T-helper 1 cell treated with Interleukin-12 subunit alpha and Interleukin-12 subunit beta and Interleukin-4 antibody, amounts not matched to agents 30 ng/mL and 1 ng/mL, for 36 hours (primary cell): Measurements from ENCODE around the gene FNDC5. TPM values are rescaled to one million over a fixed set of nuclear protein-coding genes. Genes with fewer than 3 reads are reported as not detected.

Source experiments
- intact Hi-C: fragments of 100-400 bp; cut with micrococcal nuclease; formaldehyde crosslinking; loops from one replicate; pipeline ENCODE4 v1.15.1; 2024
- total RNA-seq: library from RNA; stranded (reverse); gene quantifications from 2 replicates; pipeline ENCODE4 v1.2.3, GENCODE V29; 2022

Gene FNDC5
- total RNA-seq, 1 donor from 2014 or later, result not detected

DNA sequence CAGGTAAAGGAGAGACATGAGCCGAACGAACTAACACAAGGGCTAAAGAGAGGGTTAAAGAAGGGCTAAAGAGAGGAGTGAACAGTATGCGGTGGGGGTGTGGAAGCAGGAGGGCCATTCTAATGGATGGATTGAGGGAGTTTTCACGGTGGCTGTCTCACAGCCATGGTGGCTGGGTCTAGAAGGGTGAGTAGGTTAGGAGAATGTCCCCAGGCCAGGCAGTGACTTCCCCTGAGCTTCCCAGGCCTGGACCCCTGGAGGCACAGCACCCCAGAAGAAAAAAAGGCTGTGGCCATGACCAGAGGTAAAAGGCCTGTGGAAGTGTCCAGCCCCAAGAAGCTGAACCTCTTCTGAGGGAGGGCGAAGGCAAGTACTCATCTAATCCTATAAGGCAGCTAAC lies 3.6 kb downstream of the FNDC5 start:
- intact Hi-C loops, result no loop called here

DNA sequence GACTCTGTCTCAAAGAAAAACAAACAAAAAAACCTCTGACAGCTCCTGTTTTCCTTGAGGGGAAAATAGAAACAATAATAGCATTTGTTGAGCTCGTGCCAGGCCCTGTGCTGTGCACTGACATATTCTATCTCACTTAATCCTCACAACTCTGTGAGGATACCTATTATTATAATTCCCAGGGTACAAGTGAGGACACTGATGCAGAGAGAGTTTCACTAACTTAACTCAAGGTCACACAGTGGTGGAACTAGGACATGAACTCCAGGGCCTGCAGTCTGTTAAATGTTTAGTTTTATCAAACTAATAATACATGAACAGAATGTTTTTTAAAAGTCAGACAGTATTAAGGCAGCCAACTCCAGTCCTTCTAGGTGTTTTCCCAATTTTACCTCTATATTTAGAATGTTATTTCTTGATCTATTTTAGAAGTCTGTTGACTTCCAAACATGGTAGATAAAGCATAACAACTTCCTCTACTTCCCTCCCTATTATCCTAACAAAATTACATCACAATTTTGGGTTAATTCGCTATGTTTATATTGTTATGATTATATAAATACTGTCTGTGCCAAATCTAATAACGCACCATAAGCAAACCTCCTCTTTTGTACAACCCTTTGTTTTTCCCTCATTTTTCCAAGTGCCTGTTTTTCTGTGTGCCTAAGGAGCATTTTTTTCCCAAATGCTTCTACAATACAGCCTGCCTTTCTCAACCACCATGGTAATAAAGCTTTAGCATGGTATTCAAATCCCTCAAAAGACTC lies 4.9 kb downstream of the FNDC5 start:
- intact Hi-C loops, result no loop called here

DNA sequence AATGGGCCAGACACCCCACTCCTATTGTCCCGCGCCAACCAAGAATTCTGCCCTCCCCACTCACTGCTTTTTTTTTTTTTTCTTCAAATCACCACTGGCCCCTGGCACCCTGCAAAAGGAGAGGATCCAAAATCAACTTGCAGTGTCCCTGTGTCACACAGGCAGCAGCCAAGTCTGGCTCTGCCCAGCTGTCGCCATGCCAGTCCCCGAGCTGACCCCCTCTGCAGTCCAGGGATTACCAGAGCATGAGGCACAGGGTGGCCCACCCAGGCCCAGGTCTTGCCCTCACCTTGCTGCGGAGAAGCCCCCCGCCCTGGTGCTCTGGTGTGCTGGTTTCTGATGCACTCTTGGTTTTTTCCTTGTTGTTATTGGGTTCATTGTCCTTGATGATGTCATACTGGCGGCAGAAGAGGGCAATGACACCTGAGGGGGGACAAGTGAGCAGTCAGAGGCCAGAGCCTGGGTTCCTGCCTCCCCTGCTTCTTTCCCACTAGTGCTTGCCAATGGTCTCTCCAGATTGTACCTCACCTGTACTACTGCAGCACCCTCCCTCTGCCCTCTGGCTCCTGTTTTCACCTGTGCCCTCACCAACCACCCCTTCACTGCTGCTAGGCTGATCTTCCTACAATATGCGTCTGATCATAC lies 6.2 kb downstream of the FNDC5 start:
- intact Hi-C loops, result no loop called here

DNA sequence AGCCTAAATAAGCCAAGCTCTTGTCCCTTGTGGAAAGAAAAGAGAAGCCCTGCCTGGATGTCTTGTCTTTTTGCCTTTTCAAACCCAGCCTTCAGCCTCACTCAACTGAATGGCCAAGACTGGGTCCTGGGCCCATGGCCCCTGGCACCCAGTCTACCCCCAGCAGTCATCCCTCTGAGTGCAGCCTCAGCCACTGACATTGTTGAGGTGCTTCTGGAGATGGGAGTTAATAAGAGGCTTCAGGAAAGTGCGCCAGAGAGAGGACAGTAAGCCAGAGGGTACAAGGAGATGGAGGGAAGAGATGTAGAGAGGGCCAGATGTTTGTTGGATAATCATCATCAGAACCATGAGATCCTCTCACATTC lies 6.8 kb downstream of the FNDC5 start:
- intact Hi-C loops, result no loop called here

DNA sequence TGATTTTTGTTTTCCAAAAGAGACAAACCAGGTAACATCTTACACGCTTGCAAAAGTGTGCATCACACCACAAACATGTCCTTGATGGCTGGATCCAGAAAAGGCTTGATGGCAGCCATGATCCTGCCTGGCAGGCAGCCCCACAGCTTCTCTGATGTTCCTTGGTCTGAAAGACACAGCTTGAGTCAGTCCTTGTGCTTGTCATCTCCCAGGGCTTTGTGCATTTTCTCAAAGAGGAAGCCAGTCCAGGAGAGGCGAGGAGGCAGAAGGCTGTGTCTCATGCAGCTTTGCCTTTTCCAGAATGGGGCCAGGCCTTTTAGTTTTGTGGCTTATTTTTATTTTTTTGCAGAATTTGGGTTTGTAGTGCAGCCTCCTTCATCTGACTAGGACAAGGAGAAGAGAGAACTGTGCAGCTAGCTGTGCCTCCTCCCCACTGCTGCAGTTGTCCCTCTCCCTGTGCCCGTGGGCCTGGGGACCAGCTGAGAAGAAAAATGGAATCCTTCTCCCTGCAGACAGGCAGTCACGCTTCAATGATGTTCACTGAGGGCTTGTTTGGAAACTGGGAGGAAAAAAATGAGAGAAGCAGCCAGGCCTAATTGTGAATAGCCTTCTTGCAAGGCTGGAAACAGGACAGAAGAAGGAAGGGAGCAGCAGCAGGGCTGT lies 7.4 kb downstream of the FNDC5 start:
- intact Hi-C loops, result no loop called here

DNA sequence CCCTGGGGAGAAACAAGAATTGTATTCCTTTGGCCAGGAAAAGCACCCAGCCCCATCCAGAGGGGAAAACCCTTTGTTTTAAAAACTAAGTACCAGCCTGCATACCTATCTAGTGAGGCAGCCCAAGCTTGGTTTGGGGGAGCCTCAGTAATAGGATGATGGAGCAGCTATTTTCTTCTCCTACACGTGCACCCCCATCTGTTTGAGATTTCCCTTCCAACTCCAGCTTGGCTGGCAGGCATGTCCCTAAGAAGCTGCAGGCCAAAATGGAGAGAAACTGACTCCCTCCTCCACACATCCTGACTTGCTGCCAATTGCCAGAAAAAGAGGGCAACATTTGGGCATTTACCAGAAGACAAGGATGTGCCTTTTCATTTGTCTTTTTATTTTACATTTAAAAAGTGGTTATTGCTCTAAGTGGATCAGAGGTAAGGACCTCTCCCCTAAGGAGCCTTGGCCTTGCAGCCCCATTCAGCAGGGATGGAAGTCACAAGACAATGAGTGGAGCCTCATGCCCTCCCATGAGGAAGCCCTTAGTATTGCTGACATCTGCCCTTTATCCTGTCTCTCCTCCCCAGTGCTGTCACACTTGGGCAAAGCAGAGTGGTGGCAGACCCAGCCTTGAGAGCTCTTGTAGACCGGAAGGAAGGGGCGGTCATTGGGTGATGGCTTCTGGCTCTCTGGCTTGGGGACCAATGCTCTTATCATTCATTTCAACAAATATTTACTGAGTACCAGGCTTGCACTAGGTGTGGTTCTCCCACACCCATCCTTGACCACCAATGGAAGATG lies 8.6 kb downstream of the FNDC5 start:
- intact Hi-C loops, result no loop called here

DNA sequence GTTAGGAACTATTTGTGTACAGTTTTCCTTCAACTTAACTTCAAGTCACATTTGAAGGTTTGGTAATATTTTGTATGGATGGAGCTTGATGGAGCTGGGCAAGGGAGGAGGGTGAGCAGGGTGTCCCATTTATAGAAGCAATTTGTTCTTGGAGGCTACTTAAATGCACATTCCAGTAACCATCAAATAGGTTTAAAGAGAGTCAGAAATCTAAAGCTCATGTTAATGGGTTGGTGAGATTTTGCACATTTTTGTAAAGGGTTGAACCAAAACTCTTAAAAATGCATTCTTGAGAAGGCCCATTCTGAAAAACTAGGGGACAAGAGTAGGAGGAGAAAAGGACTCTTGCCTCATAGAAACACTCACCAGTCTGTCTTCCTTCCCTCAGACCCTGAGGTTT lies 10.1 kb downstream of the FNDC5 start:
- intact Hi-C loops, result no loop called here

DNA sequence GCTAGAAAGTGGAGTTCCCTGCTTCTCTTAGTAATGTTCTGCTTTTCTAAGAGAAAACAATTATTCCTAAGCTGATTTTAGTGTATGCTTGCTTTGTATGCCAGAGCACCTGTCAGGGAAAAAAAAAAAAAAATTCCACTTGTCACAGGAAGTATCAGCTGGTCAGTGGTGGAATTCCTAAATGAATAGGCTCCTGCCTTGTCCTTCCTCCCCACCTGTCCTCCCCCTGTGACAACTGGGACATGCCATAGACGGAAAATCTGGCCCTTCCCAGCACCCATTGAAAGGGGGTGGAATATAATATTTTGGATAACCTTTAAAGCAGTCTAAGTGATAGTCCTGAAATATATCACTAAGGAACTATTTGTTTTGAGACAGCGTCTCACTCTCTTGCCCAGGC lies 10.8 kb downstream of the FNDC5 start:
- intact Hi-C loops, result no loop called here

DNA sequence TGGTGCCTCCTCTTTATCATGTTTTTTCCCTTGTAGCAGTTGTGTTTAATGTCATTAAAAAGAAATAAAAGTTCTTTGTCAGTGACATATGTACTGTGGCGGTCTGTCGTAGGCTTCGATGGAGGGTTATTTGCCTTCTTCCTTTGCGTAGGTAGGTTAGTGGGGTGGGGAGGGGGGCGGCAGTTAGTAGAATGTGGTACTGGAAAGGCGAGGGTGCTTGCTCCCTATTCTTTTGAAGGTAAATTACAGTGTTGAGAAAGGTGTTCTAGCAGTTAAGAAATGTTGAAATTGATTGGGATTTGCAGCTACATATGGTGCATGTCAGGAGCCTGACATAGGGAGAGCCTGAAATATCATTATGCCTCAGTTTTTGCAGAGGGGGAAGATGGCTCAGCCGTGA lies 11.9 kb downstream of the FNDC5 start:
- intact Hi-C loops, result no loop called here

DNA sequence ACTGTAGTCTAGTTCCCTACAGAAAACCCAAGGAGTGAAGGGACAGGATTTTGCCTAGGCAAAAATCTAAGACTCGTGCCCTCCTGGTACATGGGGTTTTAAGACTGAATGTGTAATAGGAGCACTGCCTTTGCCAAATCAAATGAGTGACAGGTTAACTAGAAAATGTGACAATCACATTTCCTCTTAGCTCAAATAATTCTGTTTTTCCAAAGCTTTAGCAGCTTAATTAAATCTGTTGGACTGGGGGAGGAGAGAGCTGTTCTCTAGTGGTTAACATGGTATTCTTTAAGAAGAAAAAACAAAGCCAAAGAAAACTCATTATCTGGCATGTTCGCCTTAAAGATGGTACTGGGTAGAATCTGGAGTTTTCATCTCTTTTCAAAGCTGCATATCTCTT lies 12.6 kb downstream of the FNDC5 start:
- intact Hi-C loops, result no loop called here

DNA sequence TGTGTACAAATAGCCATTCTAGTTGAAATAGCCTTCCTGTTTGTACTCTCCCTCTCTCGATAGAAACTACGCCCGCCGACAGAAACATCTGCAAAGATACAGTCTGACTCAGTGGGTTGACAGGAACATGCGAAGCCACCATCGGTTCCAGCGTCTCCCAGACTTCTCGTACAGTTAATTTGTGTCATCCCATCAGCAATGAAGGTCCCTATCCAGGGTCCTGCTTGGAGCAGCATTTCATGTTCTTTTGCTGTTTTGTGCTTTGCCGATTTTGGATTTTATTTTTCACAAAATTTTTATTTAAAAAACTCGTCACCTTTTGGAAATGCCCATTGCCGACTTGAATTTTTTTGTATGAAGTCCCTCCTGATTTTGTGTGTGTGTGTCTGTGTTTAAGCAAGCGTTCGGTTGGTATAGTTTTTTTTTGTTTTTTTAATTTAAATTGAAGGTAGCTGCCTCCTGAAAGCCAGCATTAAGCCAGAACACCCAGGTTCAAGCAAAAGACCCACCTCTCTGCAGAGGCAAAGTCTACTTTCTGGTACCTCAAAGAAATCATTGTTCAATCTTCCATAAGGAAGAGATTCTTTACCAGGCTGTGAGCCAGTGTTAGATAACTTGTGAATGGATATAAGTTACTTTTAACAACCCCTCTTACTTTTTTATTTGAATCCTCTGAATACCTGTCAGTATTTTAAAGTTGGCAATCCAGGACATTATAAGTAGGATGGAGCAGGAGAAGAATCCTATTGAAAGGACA lies 14.7 kb downstream of the FNDC5 start:
- intact Hi-C loops, result no loop called here

DNA sequence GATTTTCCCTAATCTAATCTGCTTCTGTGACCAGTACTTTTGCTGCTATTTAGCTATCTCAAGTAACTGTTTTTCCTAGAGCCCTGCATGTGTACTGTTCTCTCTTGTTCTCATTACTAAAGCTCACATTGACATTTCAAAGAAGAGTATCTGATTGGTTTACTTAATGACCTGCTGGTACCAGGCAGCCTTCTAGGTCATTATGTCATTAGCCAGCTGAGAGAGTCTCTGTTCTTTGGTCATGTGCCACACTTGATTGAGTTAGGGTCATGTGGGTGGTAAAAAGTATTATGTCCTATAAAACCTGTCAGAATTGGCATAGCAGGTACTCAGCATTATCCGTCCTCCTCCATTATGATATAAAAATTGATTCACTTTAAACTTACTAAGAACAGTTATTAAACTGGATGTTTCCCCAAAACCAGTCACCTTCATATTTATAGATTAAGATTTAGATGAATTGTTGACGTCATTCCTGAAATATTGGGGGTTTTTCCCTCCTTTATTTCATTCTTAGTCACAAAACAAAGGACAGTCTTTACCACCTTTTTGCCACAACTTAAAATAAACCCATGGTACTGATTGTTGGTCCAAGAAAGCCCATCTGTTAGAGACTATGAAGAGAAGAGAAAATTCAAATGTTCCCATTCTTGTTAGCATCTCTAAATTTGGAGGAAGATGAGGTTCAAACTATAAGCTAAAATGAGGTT lies 22.2 kb downstream of the FNDC5 start:
- intact Hi-C loops, result no loop called here

DNA sequence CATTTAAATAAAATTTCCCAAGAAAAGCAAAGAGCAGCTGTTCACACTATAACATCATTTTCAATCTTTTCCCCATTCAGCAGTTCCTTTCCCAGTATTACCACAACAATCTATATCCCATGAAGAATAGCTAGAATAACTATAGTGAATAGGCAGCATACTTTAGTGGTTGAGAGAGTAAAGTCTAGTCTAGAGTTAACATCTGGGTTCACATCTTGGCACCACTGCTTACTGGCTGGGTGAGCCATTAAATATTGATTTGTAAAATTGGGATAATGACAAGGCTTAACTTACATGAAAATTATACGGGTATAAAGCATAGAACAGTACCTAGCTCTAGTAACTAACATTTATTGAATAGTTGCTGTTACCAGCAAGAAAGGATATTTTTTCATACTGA lies 38.8 kb downstream of the FNDC5 start:
- intact Hi-C loops, result no loop called here

DNA sequence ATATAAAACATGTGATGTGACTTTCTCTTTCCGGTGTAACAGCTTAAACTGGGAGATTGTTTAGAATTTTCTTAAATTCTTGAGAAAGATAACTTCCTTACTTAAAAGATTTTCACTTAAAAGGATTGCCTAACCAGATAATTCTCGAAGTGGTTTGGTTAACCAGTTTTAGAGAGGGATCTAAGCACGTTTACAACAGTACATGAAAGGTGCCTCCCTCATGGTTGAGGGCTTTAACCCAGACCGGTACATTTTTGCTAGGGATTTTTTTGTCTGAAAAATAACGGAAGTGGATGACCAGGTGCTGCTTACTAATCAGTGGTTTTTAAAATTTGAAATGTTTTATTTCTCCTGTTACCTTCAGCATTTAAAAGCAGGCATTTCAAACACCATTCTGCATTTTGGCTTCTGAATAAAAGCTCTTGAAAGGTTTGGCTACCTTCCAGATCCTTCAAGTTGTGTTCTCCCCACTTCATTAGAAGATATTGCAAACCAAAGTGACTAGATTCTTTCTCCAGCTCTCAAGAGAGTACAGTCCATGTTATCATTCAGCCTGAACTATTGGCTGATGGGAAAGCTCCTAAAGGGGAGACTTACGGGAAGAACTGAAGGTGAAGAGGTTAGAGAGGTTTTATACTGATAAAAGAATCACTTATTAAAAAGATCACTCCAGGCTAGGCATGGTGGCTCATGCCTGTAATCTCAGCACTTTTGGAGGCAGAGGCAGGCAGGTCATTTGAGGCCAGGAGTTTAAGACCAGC lies 40.4 kb downstream of the FNDC5 start:
- intact Hi-C loops, result no loop called here

DNA sequence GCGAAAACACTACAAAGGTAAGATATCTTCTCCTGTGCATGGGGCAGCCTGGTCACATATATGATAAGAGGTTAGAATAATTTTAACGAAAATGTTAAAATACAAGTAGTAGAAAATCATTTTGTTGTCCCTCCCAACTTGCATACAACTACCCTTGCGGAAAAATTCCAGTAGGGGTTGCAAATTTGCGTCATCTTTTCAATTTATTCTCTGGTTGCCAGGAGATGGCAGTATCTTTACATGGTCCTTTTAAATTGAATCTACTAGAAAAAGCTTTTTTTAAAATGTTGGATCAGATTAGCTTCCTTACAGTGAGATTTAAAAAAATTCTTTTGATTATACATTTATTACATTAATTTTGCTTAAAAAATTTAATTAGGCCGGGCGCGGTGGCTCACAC lies 42.4 kb downstream of the FNDC5 start:
- intact Hi-C loops, result loop anchor here (2.0 kb wide), 1 partner anchor 44 kb away; no protein-coding TSS in a partner anchor

DNA sequence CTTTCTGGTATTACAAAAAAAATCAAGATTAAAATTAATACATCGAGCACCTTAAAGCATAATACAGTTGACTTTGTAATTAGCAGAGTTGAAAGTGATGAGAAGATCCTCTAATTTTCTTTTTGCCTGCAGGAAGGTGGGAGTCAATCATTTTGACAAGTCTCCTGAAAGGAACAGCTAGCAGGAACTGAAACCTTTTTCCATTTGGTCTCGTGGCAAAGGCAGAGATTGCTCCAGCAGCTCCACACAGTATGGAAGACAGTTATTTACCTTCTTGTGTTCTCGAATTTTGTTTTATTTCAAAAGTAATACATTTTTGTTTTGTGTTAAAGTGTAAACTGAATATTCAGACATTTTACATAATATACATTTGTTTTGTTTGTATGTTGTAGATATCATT lies 45.5 kb downstream of the FNDC5 start:
- intact Hi-C loops, result no loop called here

DNA sequence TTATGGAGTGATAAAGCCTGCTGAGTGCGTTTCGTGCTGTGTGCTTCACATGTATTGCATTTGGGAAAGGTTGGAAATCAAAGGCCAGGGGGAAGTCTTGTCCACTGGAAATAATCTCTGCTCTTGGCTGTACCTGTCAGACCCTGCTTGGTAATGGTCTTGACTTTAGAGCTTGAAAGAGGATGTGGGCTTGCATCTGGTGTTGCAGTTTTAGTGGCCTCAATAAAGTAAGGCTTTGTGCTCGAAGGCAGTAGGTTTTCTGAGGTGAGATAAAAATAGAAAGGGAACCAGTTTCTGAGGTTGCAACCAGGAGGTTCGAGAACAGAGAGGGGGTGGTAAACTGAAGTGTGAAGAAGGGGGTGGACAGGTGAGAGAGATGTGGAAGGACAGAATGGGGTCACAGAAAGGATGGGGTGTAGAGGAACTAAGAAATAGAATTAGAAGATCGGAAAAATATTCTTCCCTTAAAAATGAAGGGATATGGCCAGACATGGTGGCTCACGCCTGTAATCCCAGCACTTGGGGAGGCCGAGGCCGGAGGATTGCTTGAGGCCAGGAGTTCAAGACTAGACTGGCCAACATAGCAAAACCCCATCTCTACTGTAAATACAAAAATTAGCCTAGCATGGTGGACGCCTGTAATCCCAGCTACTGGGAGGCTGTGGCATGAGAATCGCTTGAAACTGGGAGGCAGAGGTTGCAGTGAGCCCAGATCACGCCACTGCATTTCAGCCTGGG lies 51.7 kb downstream of the FNDC5 start:
- intact Hi-C loops, result loop anchor here (1.0 to 10.0 kb wide), 6 partner anchors 262 to 1522 kb away; partner anchors contain the start of genes AZIN2, SNRNP40, TRIM62 and TXLNA
